ENCODE data around the gene ADAMTSL3. TPM values are rescaled to one million over a fixed set of nuclear protein-coding genes. Genes with fewer than 3 reads are reported as not detected.
A peak's percentile ranks its signal among the peaks of the same experiment; 100 is the strongest.

Gene ADAMTSL3
- total and polyA plus RNA-seq, 2 of the 8 experiments (the other 6 are each of a cell fraction or from before 2014, with no cell fraction given): 0.35 to 1.4 TPM

GRCh38 chr15:84079885-84080777 lies 426.2 kb downstream of the ADAMTSL3 start:
- Histone ChIP-seq H3K4ac (replicated peaks; ENCODE audit: insufficient read length, low read depth, low read length) (no peak overlapping the region), H4K5ac (ENCODE audit: insufficient read length, low read depth, low read length) (no peak overlapping the region), H3K14ac (ENCODE audit: insufficient read length) (no peak overlapping the region), H2AK5ac (ENCODE audit: low read depth, low read length) (no peak overlapping the region), H3K27me3 (replicated peaks in 1 of 4; ENCODE audit: control insufficient read depth in 3 of 4, extremely low read depth in 1 of 4, insufficient read depth in 3 of 4, low read length in 3 of 4) (peaks cover 3 to 27% (median 13%) of the 10 kb centered on the region in 4 experiments), H3K79me1 (ENCODE audit: low read depth, low read length) (no peaks in the 10 kb centered on the region), H3K4me3 (ENCODE audit: extremely low read depth in 1 of 4, insufficient read depth in 2 of 4, low read depth in 3 of 4, low read length in 4 of 4) (peak overlapping the region; percentile 64 to 75 (median 72)), H2BK15ac (ENCODE audit: low read length) (no peak overlapping the region), H3K9me3 (ENCODE audit: insufficient read depth in 2 of 2, low read depth in 1 of 2, low read length in 1 of 2) (no peaks in the 10 kb centered on the region), H2BK12ac (ENCODE audit: low read depth, low read length) (no peak overlapping the region), H2AFZ (ENCODE audit: low read length) (peak overlapping the region; percentile 89), H2BK5ac (ENCODE audit: low read depth, low read length) (no peak overlapping the region), H4K8ac (ENCODE audit: extremely low read depth, insufficient read depth, low read length) (no peak overlapping the region), H3K56ac (replicated peaks; ENCODE audit: insufficient read length, low read depth, low read length) (no peak overlapping the region), H4K20me1 (replicated peaks in 1 of 2; ENCODE audit: control insufficient read depth in 1 of 2, insufficient read depth in 2 of 2, low read length in 2 of 2) (no peaks in the 10 kb centered on the region), H3K4me2 (ENCODE audit: insufficient read depth in 1 of 2, low read depth in 2 of 2, low read length in 2 of 2) (peak overlapping the region; percentile 85 to 93), H3K18ac (ENCODE audit: extremely low read depth, low read length) (no peak overlapping the region), H3K4me1 (replicated peaks in 1 of 4; ENCODE audit: control insufficient read depth in 3 of 4, insufficient read depth in 4 of 4, low read length in 3 of 4) (no peaks in the 10 kb centered on the region), H3K23ac (ENCODE audit: insufficient read length) (no peak overlapping the region), H3K23me2 (ENCODE audit: low read depth, low read length) (peaks cover 4% of the 10 kb centered on the region; the same call in 1 of the 2 replicates), H3K9ac (replicated peaks in 1 of 4; ENCODE audit: extremely low read depth in 1 of 4, low read depth in 3 of 4, low read length in 3 of 4) (no peak overlapping the region; a peak in 1 of 7 replicates), H3K79me2 (ENCODE audit: control insufficient read depth in 1 of 2, insufficient read depth in 2 of 2, low read length in 2 of 2) (no peaks in the 10 kb centered on the region), H3K36me3 (ENCODE audit: control insufficient read depth in 2 of 4, insufficient read depth in 4 of 4, low read length in 3 of 4) (no peaks in the 10 kb centered on the region), H2BK120ac (replicated peaks; ENCODE audit: low read depth, low read length) (no peak overlapping the region), H3K27ac (ENCODE audit: low read depth, low read length) (no peak overlapping the region), H2BK20ac (ENCODE audit: low read length) (no peak overlapping the region), H4K91ac (replicated peaks; ENCODE audit: insufficient read length, low read length) (no peak overlapping the region)
- DNase-seq (ENCODE audit: low read depth in 1 of 2, low spot score in 2 of 2) (peak in 1 of 2 experiments; percentile 85), FAIRE-seq (peak; percentile 86)
- WGBS, 2 experiments (ENCODE audit: extremely low coverage in 1 of 2, insufficient coverage in 1 of 2, insufficient read length in 1 of 2, insufficient replicate concordance in 2 of 2, low coverage in 1 of 2, low lambda C conversion rate in 2 of 2, missing lambda C conversion rate in 1 of 2): 3% methylated on average over 54 of the region's 65 CpGs; no CpG with 5 or more reads in 1 of the 2 experiments
- ChIA-PET POLR2A (ENCODE audit: partially characterized antibody) (no interaction called here), CTCF (ENCODE audit: partially characterized antibody) (interaction anchor here (0.8 to 1.4 kb wide), 3 partner anchors 11 to 28 kb away, joined by 3 read pairs; no protein-coding TSS in a partner anchor)
- TF ChIP-seq SUZ12 (IDR thresholded peaks at IDR 0.05; ENCODE audit: low read length) (peak; percentile 58; the same call in 1 of the 2 replicates), RBBP5 (IDR thresholded peaks at IDR 0.05; ENCODE audit: borderline replicate concordance, low read depth, low read length) (peak; percentile 27; the same call in 1 of the 2 replicates), CHD2 (IDR thresholded peaks at IDR 0.05; ENCODE audit: low read length) (0 out of 2 replicates have a peak, but pooled peaks have one; percentile 52), KDM4A (IDR thresholded peaks at IDR 0.05; ENCODE audit: low read depth, low read length, severe bottlenecking) (peak; percentile 71), SAP30 (IDR thresholded peaks at IDR 0.05; ENCODE audit: insufficient read depth, insufficient replicate concordance, low read length) (peak; percentile 77), SIN3A (conservative IDR thresholded peaks at IDR 0.05 in 1 of 2, IDR thresholded peaks at IDR 0.05 in 1 of 2; ENCODE audit: low read depth in 1 of 2, low read length in 2 of 2) (peak; percentile 83 to 92; a peak in 2 of 4 replicates), TAF1 (IDR thresholded peaks at IDR 0.05; ENCODE audit: low read depth, low read length) (0 out of 2 replicates have a peak, but pooled peaks have one; percentile 5)
